GM21576 (cell line): ENCODE results near the gene PTPA.
A peak's percentile ranks its signal among the peaks of the same experiment; 100 is the strongest.

Source experiments
- ATAC-seq: cut with Tn5 transposase; IDR thresholded peaks from one replicate; pipeline ENCODE4 v1.9.1; 2021; ENCODE audit warnings: mild to moderate bottlenecking, moderate library complexity; ENCODE audit not compliant: unreplicated experiment

Gene PTPA

GRCh38 chr9:129110740-129111527 is at the start of gene PTPA, which contains the start of gene CRAT:
Gene PTPA, plus strand, starts transcription at chr9:129111415. Its CDS starts 186 bp downstream, at chr9:129111601.
Gene CRAT, minus strand, starts transcription at chr9:129110793. Its CDS starts 284 bp downstream, at chr9:129110509.
- ATAC-seq: peak; percentile 59

- ATAC-seq: no peak
Observed at GRCh38 chr9:129063061-129063460, 48.2 kb upstream of the PTPA start.

- ATAC-seq: no peak
Observed at GRCh38 chr9:129064499-129064908, 46.7 kb upstream of the PTPA start.

- ATAC-seq: no peak
Observed at GRCh38 chr9:129068110-129068509, 43.1 kb upstream of the PTPA start.

GRCh38 chr9:129068990-129069861 is 42.0 kb upstream of the PTPA start:
- ATAC-seq: peak; percentile 48

- no peak for ATAC-seq
Observed at GRCh38 chr9:129069862-129070641, 41.2 kb upstream of the PTPA start.

GRCh38 chr9:129070696-129071525 is 40.3 kb upstream of the PTPA start:
- ATAC-seq: no peak

- ATAC-seq: no peak
Observed at GRCh38 chr9:129071526-129072126, 39.6 kb upstream of the PTPA start.

- ATAC-seq: no peak
Observed at GRCh38 chr9:129072171-129072570, 39.0 kb upstream of the PTPA start.

- no peak for ATAC-seq
Observed at GRCh38 chr9:129073404-129073803, 37.8 kb upstream of the PTPA start.

GRCh38 chr9:129074106-129074505 is 37.1 kb upstream of the PTPA start:
- ATAC-seq: no peak

- no peak for ATAC-seq
Observed at GRCh38 chr9:129075996-129076639, 35.1 kb upstream of the PTPA start.

- no peak for ATAC-seq
Observed at GRCh38 chr9:129076640-129077037, 34.6 kb upstream of the PTPA start.

GRCh38 chr9:129077236-129077635 is 34.0 kb upstream of the PTPA start:
- ATAC-seq: no peak

- ATAC-seq: no peak
Observed at GRCh38 chr9:129078691-129079503, 32.3 kb upstream of the PTPA start.

GRCh38 chr9:129079829-129080228 is 31.4 kb upstream of the PTPA start:
- no peak for ATAC-seq

GRCh38 chr9:129080298-129080600 is 31.0 kb upstream of the PTPA start:
- no peak for ATAC-seq

- peak; percentile 92 for ATAC-seq
Observed at GRCh38 chr9:129080601-129081387, 30.4 kb upstream of the PTPA start, which contains the start of gene DOLPP1. Gene DOLPP1, plus strand, starts transcription at chr9:129081111. Its CDS starts 21 bp downstream, at chr9:129081132.
